GOT3 (cell line): ENCODE data around the gene CTNNAL1.

Source experiments
- DNase-seq: peaks from one replicate; lab custom pipeline; 2025; ENCODE audit warnings: mixed read lengths; lab: John Stamatoyannopoulos, UW

The CTNNAL1 gene

DNA sequence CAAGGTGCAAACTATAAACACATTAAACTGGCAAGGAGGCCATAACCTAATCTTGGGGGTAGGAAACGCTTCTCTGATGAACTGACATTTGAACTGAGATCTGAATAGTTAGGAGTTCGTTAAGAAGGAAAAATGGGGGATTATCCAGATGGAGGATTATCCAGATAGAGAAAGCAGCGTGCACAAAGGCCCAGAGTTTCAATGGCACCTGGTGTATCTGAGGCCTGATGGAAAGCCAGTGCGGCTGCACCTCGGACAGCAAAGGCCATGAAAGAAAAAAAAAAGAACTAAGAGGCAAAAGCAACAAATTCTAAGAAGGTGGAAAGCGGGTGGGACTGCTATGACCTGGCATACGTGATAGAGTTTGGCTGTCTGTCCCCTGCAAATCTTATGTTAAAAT is 13.0 kb upstream of the CTNNAL1 start:
- DNase-seq, result no peak

DNA sequence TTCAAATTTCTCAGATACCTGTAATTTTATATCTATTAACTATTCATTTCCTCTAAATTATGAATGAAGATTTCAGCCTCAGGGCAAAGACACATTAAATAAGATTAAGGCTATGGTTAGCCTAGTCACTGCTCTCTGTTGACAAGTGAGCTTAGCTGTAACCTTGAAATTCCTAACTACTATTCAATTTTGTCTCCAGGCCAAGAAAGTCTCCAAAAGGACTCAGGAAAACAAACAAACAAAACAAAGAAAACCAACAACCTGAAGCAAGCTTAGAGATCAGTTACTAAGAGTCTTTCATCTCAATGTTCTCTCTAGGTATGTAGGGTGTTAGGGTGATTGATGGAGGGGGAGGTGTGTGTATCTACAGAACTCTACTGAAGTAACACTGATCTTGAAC is 9.6 kb upstream of the CTNNAL1 start:
- DNase-seq, result no peak

DNA sequence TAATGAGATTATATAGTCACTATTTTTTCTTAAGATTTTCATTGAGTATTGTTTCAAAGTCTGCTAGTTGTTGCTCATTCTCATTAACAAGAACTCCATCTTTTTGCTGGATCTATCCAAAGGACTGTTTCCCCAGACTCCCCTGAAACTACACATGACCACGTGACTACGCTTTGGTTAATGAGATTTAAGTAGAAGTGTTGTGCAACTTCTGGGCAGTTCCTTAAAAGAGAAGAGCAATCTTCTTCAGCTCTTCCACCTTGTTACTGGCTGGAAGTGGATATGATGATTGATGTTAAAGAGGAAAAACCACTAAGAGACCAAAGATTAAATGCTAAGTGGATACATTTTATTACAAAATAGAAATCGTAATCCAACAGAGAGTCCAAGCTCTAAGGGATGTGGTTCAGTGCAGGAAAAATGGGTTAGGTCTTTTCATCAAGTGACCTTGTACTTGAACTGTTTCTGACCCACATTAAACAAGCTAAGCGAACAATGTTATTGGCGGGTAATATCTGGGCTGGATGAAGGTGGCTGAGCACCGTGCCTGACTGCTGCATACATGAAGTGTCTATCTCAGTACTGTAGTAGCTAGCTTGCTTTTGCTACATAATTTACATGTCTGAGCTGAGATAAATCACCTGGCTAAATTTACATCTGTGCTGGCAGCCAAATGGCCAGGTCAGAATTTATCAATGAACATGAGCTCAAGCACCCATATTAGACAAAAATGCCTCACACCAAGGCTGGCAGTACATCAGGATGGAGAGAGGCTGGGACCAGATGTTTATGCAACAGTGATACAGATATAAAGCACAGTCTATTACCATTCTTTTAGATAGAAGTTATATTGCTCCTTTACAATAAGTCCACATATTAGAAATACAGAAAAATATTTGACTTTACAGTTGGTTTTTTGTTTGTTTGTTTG is 7.5 kb upstream of the CTNNAL1 start:
- no peak for DNase-seq

DNA sequence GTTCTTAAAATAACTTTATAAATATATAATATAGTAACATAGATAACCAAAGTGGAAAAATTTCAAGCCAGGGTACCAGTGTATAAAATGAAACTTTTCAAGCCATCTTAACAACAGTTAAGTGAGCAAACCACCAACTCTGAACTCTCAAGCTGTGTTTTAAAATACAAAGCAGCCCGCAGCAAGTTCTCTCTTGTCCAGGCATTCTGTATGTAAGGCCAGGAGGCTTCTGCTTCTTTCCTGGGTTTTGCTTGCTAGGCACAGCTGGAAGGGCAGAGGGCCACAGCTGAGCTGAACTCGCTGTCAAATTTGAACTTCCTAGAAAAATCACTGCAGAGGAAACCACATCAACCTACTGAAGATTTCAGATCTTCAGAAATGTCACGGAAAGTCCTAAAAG is 6.8 kb upstream of the CTNNAL1 start:
- no peak for DNase-seq

DNA sequence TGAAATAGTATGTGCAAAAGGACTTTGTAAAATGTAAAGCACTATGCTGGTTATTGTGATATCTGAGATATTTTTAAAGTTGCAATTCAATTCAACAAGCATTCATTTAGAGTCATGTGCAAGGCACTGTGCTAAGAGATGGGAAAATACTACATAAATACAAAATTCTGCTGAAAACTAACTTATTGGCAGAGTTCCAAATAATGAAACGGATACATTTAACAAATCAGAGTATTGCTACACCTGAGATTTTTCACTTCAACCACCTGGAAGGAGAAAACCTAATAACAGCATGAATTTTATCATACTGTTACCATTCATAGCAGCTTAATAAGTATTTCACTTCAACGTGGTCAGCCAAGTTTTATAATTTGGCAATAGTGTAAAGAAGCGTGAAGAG is 6.1 kb upstream of the CTNNAL1 start:
- DNase-seq, result no peak

DNA sequence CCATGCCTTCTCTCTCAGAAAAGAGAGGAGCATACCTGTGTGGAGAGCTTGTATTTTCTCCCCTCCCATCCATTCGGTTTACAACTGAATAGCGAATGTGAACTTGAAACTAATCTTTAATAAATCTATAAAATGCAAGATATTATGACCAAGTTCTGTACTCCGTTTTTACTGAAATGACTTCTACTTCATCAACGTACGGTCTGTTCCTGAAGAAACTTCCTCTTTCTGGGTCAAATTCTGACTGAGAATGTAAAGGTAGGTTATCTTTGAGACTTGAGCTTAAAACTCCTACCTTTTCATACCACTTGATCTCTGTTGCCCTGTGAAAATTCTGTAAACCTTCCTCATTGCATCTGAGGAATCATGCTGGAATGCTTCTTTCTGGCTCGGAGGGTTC is 4.2 kb upstream of the CTNNAL1 start:
- no peak for DNase-seq

DNA sequence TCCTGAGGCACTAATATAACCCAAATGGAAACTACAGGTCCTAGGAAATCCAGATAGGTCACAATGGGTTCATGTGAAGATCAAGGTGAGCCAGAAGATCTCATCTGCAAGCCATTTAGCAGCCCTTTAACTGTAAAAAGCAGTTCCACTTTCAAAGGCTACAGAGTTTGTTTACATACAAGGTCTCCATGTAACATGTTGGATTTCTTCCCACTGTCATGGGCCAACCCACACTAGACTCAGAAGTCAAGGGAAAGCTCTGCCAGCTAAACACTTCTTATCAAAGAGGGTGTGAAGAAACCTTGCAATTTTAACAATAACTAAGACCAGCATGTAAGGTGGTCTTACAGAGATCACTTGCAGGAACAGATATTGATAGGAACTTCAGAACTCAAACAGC is 3.8 kb upstream of the CTNNAL1 start:
- DNase-seq, result no peak

DNA sequence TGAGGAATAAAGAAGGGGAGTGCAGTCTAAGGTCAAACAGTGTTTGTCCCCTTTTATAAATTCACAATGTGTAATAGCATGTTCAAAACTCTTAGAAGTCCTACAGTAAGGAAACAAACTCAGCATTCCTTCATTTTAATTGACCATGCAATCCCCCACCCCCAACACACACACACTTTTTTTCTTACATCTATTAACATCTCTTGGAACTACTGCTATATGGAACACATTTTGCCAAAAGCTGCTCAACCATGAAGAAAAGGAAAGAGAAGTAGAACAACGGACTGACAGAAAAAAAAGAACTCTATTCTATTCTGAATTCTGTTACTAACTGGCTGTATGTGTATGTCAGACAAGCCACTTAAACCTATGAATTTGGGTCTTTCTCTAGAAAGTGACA is 2.8 kb upstream of the CTNNAL1 start:
- DNase-seq, result no peak

DNA sequence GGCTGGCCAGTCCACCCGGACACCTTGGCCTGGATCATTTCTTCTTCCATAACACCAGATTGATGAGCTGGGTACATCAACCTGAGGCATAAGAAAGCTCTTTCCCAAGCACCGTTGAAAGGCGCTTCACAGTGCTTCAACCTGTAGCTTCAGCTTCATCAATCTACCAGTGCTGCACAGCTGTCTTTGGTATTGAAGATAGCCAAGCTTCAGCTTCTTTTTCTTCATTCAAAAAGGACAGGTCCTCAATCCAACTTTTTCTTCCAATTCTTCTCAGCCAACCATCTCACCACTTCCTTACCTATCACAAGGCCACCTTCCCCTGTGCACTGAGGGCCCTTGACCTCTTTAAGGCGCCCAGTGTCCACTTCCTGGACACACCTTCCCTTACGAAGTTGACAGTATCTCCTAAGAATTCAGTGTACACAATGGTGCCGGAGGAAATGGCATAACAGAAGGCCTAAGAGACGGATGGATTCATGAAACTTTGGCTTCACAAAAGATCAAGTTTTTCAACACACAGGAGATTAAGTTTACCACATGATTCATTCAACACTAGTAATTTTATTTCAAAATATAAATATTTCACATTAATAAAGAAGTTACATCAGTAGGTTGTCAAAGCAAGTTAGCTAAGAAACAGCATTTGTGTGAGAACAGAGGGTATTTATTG is 1.4 kb upstream of the CTNNAL1 start:
- DNase-seq, result no peak

DNA sequence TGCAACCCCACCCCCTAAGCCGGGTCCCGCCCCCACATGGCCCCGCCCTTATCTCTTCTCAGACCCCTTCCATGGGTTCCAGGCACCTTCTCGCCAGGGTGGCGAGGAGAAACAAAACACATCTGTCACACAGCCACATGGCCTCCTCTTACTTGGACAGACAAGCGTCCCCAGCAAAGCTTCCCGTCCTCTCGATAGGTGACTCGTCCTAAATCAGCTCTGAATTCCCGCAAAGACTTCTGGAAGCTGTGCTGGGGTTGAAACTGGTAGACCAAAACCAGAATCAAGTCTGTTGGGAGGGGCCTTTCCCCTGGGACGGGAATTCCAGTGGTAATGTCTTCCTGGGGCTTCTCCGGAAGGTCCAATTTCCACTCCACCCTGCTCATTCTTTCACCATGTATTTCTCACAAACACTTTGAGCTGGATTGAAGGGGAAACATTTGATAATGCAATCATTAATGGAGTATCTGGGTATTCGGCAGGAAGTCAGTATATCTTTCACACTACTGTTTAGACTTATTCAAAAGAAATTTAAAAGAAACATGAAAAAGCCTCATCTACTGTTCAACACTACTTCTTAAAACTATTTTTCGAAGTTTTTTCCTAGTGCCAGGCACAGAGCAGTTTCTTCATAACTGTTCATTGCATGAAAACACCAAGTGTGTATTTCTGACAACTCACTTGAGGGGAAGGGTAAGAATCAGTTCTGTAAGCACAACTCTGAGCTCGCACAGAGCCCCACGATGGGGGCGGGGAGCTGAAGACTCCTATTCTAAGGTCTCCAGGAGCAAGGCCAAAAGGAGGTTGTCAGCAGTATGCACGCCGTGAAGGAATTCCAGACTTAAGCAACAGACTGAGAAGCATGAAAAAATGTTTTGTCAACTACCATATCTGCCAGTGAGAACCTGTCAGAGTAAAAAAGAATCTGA is 644 bp upstream of the CTNNAL1 start:
- DNase-seq, result peak; percentile 1

DNA sequence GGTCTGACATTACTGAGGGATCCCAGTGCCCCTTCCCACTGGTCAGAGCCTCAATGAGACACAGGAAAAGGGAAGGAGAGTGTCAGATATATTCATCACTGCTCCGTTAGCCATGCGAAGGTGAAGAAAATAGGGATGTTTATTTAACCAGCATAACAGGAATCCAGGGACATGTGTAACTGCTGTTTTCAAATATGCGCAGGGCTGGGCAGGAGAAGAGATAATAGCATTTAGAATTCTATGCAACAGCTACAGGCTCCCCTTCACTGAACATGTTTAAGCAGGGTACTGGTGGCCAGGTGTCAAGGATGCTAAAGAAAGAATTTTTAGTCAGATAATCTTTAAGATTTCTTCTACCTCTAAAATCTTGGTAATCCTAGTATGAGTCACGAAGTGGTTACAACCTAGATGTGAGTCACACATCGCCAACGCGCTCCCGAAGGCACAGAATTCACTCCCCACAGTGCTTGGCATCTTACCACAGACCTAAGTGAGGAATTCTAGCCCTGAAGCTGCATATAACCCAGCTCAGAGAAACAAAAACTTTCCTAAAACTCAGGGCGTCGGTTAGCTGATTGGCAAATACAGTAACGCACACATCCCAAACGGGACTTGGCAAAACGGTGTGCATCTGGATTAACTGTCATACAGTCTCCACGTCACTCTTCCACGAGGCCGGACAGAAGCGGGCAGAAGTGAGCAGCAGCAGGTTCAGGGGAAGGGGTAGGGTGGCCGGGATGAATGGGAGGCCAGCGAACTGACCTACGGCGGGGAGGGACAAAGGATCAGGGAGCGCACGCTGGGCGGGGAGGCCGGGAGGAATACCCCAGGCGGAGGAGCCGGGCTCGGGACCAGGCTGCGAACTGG is 1.1 kb downstream of the CTNNAL1 start:
- no peak for DNase-seq

DNA sequence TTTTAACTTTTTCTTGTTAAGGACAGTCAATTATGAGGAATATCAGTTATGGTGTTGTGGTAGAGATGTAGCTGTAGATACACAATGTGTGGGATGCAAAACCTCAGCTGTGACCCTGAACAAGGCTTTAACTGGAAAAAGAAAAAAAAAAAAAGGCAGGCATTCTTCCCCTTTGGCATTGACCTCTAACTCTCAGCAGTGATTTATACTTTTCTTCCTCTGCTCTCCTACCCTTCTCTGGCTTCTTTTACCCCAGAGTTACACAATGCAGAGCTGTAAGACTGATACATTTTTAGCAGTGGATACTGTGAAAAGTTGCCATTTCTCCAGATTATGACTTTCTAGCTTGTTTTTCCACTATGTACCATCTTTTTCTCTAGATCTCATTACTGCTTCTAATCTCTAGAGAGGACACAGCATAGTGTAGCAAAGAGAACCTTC is 2.0 kb downstream of the CTNNAL1 start:
- DNase-seq, result no peak

DNA sequence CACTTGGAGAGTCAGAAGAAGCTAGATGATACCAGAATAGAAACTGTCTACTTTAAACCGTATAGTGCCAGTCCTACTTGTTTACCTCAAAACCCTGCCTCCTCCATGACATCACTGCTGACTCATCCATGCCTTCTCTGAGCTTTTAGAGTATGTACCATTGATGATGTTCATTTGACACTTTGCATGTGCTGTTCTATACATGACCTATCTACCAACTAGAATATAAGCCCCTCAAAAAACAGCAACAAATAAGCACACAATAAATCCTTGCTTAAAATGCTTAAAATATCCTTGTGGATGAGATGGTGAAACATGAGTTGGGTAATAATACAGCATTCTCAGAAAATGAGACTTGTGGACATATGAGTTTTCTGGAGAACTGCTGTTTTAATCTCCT is 2.6 kb downstream of the CTNNAL1 start:
- DNase-seq, result no peak

DNA sequence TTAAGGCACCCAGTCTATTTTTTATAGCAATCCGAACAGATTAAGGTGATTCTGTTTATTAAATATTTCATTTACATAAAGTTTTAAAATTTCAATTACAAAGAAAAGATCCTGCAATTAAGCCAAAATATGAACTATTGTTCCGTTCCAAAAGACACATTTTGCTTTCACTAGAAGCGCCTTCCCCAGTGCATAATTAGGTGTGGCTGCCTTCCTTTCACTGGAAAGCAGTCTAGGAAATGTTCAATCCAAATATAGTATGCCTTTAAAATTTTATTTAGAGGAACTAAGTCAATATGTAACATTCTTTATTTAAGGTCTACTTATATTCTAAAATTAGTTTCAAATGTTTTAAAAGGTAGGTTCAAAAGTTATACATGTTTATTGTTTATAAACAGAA is 7.6 kb downstream of the CTNNAL1 start:
- no peak for DNase-seq

DNA sequence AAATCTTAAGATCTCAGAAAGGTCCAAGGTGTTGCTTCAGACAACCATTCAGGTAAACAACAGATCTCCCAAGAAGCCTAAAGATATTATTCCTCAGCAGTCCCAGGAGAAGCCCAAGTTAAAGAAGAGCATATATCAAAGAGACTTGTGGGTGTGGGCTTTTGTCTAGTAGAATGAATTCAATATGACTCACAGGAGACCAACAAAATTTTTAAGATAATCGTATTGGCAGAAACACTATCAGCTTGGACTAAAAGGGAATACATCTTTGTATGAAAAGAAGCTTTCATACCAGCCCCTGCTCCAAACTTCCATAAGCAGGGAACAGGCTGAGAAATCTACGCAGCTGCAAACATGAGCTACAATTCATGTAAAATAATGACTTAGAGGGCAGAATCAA is 10.2 kb downstream of the CTNNAL1 start:
- DNase-seq, result no peak

DNA sequence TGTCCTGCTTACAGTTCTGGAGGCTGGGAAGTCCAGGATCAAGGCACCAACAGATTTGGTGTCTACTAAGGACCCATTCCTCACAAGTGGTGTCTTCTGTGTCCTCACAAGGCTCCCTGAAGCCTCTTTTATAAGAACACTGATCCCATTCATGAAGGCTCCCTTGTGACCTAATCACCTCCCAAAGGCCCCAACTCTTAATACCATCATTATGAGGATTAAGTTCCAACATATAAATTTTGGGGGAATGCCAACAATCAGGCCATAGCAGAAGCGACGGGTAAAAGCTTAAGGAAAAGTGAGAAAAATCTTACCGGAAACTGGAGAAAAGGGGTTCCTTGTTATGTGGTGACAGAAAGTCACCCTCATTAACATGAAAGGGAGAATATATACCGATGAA is 11.2 kb downstream of the CTNNAL1 start:
- no peak for DNase-seq

DNA sequence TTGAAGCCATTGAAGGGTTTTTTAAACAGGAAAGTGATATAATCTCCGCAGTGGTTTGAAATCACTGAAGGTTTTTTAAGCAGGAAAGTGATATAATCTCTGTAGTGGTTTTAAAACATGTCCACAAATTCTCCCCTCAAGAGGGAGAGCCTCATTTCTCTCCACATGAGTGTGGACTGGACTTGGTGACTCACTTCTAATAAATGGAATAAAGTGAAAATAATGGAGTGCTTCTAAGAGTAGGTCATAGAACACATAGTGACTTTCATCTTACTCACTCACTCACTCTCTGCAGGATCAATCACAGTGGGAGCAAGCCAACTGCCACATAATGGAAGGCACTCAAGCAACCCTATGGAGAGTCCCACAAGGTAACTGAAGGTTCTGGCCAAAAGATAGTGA is 12.0 kb downstream of the CTNNAL1 start:
- no peak for DNase-seq

DNA sequence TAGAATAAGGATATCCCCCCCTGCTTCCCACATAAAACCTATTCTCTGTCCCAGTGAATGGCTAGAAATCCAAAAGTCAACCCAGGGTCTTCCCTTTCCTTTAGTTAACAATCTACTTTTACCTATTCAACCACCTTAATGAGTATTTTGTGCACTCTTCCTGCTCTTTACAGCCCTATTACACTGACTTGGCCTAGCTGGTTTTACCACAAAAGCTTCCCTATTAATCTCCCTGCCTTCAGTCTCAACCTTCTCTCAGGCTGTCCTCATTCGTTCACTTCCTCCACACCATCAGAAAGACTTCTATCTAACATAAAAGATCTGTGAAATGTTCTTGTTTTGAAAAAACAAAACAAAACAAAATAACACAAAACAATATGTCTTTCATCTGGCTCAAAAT is 16.2 kb downstream of the CTNNAL1 start:
- DNase-seq, result no peak

DNA sequence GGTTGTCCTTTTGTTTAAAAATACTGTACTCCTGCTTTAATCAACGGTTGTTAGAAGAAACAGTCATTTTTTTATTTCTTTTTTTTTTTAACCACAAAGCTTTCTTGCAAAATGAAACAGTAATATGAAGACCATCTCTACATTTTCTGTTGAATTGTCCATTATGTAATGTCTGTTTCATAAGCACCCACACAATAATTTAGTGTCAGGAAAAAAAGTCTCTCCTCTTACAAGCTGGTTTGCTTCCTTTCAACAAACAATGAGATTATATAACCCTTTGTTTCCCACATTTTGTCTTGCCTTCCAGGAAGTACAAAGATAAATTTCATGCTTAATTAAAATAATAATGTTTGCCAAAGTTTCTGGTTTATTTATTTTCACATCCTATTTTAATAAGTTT is 16.7 kb downstream of the CTNNAL1 start:
- DNase-seq, result no peak

DNA sequence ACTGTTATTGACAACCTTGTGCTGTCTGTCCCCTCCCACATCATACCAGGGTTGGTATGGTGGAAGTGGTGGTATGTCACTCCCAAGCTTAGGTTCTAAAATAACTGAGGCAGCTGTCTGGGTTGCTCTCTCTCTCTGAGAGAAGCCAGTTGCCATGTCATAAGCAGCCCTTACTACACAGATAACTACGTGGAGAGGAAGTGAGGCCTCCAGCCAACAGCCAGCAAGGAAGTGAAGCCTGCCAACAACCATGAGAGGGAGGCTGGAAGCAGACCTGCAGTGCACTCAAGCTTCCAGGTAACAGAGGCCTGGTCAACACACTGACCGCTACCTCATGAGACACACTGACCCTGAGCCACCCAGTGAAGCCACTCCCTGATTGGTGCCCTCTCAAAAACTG is 18.6 kb downstream of the CTNNAL1 start:
- DNase-seq, result no peak

DNA sequence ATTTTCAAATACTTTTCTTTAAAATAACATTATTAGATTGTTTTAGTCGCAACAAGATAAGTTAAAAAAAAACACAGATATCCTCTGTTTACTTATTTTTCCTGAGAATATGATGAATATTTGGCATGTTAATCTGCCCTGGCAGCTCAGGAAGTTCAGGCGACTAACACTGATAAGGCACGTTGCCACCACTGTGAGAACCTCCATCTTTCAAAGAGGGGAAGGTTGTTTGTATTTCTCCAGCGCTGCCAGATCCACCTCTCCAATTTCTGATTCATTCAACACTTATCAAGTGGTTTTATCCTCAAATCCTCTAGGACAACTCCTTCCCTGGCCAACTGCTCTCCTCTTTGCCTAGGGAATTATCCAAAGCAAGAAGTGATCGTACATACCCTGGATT is 21.8 kb downstream of the CTNNAL1 start:
- no peak for DNase-seq
